Vagina (tissue), 2 donors: Measurements from ENCODE around the gene DCST2.

Experiments used
- CTCF ChIP-seq, 3 experiments: fragments of 450-650 bp in 2 of 3; fragments of 200-600 bp in 1 of 3; sonication (generic) in 1 of 3; IDR thresholded peaks; one replicate each; pipeline ENCODE4 v1.5.1; 2017 to 2019; ENCODE audit warnings: antibody characterized with exemption in 3 of 3, mild to moderate bottlenecking in 2 of 3, moderate library complexity in 2 of 3
- POLR2A ChIP-seq, 2 donors: fragments of 450-650 bp; IDR thresholded peaks; one replicate each; pipeline ENCODE4 v1.6.1; 2017; ENCODE audit warnings: antibody characterized with exemption in 2 of 2, mild to moderate bottlenecking in 2 of 2, moderate library complexity in 2 of 2

- TF ChIP-seq POLR2A (IDR thresholded peaks at IDR 0.05) (no peak), CTCF (IDR thresholded peaks at IDR 0.05) (no peak)
Observed at GRCh38 chr1:155029513-155030242, 3.9 kb downstream of the DCST2 start.
